ENCODE measurements around the gene SGCG. TPM values are rescaled to one million over a fixed set of nuclear protein-coding genes. Genes with fewer than 3 reads are reported as not detected.
"Not testable (repeated sequence)": the region's sequence is repeated elsewhere in the genome, so short reads cannot be mapped to it uniquely, and the experiment has no call there.

The SGCG gene
- 15.4 and 20.2 TPM in 2 replicates for total RNA-seq (2014; rRNA removed; shearing (Covaris generic); ENCODE audit: low replicate concordance)

- H3K4me3 ChIP-seq = no peak within 1 kb of the TSS
- peak; percentile 23 for DNase-seq
- H3K36me3 ChIP-seq = no peaks in the 10 kb centered on the region
- H3K27me3 ChIP-seq = no peaks in the 10 kb centered on the region
- H3K9me3 ChIP-seq = no peaks in the 10 kb centered on the region
Observed at GRCh38 chr13:23180711-23181110, at the start of gene SGCG. SGCG (plus strand) TSS chr13:23180979; CDS start chr13:23203695, 22,716 bp downstream.

GRCh38 chr13:23134542-23134941 lies 46.2 kb upstream of the SGCG start:
- no peak for DNase-seq
- Histone ChIP-seq H3K36me3 (no peaks in the 10 kb centered on the region), H3K4me3 (no peak overlapping the region), H3K27me3 (no peaks in the 10 kb centered on the region), H3K9me3 (no peaks in the 10 kb centered on the region)

- Histone ChIP-seq H3K36me3 (no peaks in the 10 kb centered on the region), H3K27me3 (no peaks in the 10 kb centered on the region), H3K9me3 (no peaks in the 10 kb centered on the region), H3K4me3 (no peak overlapping the region)
- peak; percentile 41 for DNase-seq
Observed at GRCh38 chr13:23140492-23140891, 40.3 kb upstream of the SGCG start.

GRCh38 chr13:23141964-23142363 lies 38.8 kb upstream of the SGCG start:
- no peak for DNase-seq
- H3K9me3 ChIP-seq = no peaks in the 10 kb centered on the region
- H3K36me3 ChIP-seq = no peaks in the 10 kb centered on the region
- no peak overlapping the region for H3K4me3 ChIP-seq
- H3K27me3 ChIP-seq = no peaks in the 10 kb centered on the region

GRCh38 chr13:23142607-23143006 lies 38.2 kb upstream of the SGCG start:
- DNase-seq, H3K36me3 ChIP-seq, H3K27me3 ChIP-seq, H3K4me3 ChIP-seq, H3K9me3 ChIP-seq: not testable (repeated sequence)

- H3K9me3 ChIP-seq = no peaks in the 10 kb centered on the region
- H3K36me3 ChIP-seq = no peaks in the 10 kb centered on the region
- no peaks in the 10 kb centered on the region for H3K27me3 ChIP-seq
- no peak overlapping the region for H3K4me3 ChIP-seq
- DNase-seq = no peak
Observed at GRCh38 chr13:23144431-23144830, 36.3 kb upstream of the SGCG start.

GRCh38 chr13:23146006-23146405 lies 34.8 kb upstream of the SGCG start:
- DNase-seq = no peak
- H3K36me3 ChIP-seq = no peaks in the 10 kb centered on the region
- no peaks in the 10 kb centered on the region for H3K9me3 ChIP-seq

GRCh38 chr13:23146811-23147625 lies 33.8 kb upstream of the SGCG start:
- DNase-seq = peak; percentile 61
- no peaks in the 10 kb centered on the region for H3K36me3 ChIP-seq
- H3K27me3 ChIP-seq = no peaks in the 10 kb centered on the region
- no peaks in the 10 kb centered on the region for H3K9me3 ChIP-seq
- H3K4me3 ChIP-seq = no peak overlapping the region

More at GRCh38 chr13:23146006-23146405, 34.8 kb upstream of the SGCG start:
- Histone ChIP-seq H3K27me3 (no peaks in the 10 kb centered on the region), H3K4me3 (no peak overlapping the region)

GRCh38 chr13:23147827-23148226 lies 33.0 kb upstream of the SGCG start:
- no peaks in the 10 kb centered on the region for H3K27me3 ChIP-seq
- no peaks in the 10 kb centered on the region for H3K36me3 ChIP-seq
- H3K4me3 ChIP-seq = no peak overlapping the region
- DNase-seq = no peak
- no peaks in the 10 kb centered on the region for H3K9me3 ChIP-seq

- no peak for DNase-seq
- Histone ChIP-seq H3K9me3 (no peaks in the 10 kb centered on the region; the same call in 1 of the 2 replicates), H3K27me3 (no peaks in the 10 kb centered on the region), H3K36me3 (no peaks in the 10 kb centered on the region; the same call in 1 of the 2 replicates), H3K4me3 (no peak overlapping the region)
Observed at GRCh38 chr13:23157781-23158180, 23.0 kb upstream of the SGCG start.

GRCh38 chr13:23159205-23159759 lies 21.5 kb upstream of the SGCG start:
- H3K9me3 ChIP-seq = no peaks in the 10 kb centered on the region; the same call in 1 of the 2 replicates
- H3K4me3 ChIP-seq = peak overlapping the region; percentile 61
- peak; percentile 69 for DNase-seq
- H3K36me3 ChIP-seq = peaks cover 1% of the 10 kb centered on the region; the same call in 1 of the 2 replicates
- H3K27me3 ChIP-seq = no peaks in the 10 kb centered on the region

- no peaks in the 10 kb centered on the region for H3K27me3 ChIP-seq
- no peaks in the 10 kb centered on the region; the same call in 1 of the 2 replicates for H3K9me3 ChIP-seq
- peaks cover 2% of the 10 kb centered on the region; the same call in 1 of the 2 replicates for H3K36me3 ChIP-seq
- peak; percentile 69 for DNase-seq
- peak overlapping the region; percentile 61 for H3K4me3 ChIP-seq
Observed at GRCh38 chr13:23159760-23160637, 20.8 kb upstream of the SGCG start.

GRCh38 chr13:23160638-23161480 lies 19.9 kb upstream of the SGCG start:
- Histone ChIP-seq H3K27me3 (no peaks in the 10 kb centered on the region), H3K4me3 (peak overlapping the region; percentile 61), H3K9me3 (no peaks in the 10 kb centered on the region; the same call in 1 of the 2 replicates), H3K36me3 (peaks cover 3% of the 10 kb centered on the region; the same call in 1 of the 2 replicates)
- DNase-seq = peak; percentile 22

GRCh38 chr13:23161481-23161825 lies 19.3 kb upstream of the SGCG start:
- no peak for DNase-seq
- H3K4me3 ChIP-seq = peak overlapping the region; percentile 61
- no peaks in the 10 kb centered on the region for H3K27me3 ChIP-seq
- H3K36me3 ChIP-seq = peaks cover 5% of the 10 kb centered on the region; the same call in 1 of the 2 replicates
- no peaks in the 10 kb centered on the region; the same call in 1 of the 2 replicates for H3K9me3 ChIP-seq

GRCh38 chr13:23175920-23176319 lies 4.9 kb upstream of the SGCG start:
- no peaks in the 10 kb centered on the region for H3K27me3 ChIP-seq

GRCh38 chr13:23182142-23182541 lies 1.4 kb downstream of the SGCG start:
- no peak for DNase-seq
- Histone ChIP-seq H3K36me3 (no peaks in the 10 kb centered on the region), H3K27me3 (no peaks in the 10 kb centered on the region), H3K9me3 (no peaks in the 10 kb centered on the region), H3K4me3 (no peak overlapping the region)

More at GRCh38 chr13:23175920-23176319, 4.9 kb upstream of the SGCG start:
- no peak for DNase-seq
- Histone ChIP-seq H3K9me3 (no peaks in the 10 kb centered on the region), H3K4me3 (no peak overlapping the region), H3K36me3 (no peaks in the 10 kb centered on the region)

Measured in MG63 (cell line).